GM10248 (cell line): ENCODE results near the gene C7orf25.

Experiments
- CTCF ChIA-PET: fragments of 300-600 bp; sonication (Branson Sonifier 250); formaldehyde crosslinking; extraction: SDS; loops from one replicate; lab custom pipeline; 2021; ENCODE audit warnings: antibody characterized with exemption; lab: Yijun Ruan, JAX
- POLR2A ChIA-PET: fragments of 350-650 bp; sonication (Branson Sonifier 250); formaldehyde crosslinking; extraction: SDS; loops from one replicate; lab custom pipeline; 2020; ENCODE audit warnings: antibody characterized with exemption; lab: Yijun Ruan, JAX
- DNase-seq: peaks from one replicate; pipeline ENCODE4 v3.0.0; 2012; ENCODE audit errors: extremely low spot score
- TF ChIP-seq, protein P1 (sequence below): IDR thresholded peaks from 2 replicates; pipeline ENCODE4 v1.5.1; 2012; ENCODE audit warnings: mild to moderate bottlenecking, low read depth; ENCODE audit errors: extremely low read depth, missing control alignments, control extremely low read depth

C7orf25 gene

DNA sequence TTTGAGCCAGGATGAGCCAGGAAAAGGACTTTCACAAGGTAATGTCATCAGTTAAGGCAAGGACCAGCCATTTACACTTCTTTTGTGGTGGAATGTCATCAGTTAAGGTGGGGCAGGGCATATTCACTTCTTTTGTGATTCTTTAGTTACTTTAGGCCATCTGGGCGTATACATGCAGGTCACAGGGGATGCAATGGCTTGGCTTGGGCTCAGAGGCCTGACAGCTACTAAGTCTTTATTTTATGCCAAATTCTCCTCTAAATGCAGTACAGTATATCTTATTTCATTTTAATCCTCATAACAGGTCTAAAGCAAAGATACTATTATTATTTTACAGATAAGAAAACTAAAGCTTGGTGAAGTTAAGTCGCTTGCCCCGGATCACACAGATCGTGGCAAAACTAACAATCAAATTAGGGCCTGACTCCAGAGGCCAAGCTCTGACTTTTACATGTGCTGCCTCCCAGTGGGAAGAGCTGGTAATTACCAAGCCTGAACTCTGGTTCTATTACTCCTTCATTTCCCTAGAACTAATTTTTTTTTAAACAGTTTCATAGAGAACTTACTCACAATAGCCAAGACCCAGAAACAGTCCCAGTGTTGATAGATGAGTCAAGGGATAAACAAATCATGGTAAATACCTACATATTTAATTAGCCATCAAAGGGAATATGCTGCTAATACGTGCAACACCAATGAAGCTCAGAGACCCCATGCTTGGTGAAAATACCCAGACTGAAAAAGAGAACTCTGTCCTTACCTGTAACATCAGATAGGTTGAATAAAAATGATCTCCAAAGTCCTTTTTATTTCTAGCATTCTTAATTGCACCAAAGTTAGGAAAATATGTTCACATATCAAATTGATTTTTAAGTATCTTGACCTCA lies 35.4 kb downstream of the C7orf25 start:
- peak; percentile 60 for DNase-seq
- ChIA-PET POLR2A (no interaction called here), CTCF (interaction anchor here (0.9 to 5.0 kb wide), 20 partner anchors 9 to 942 kb away, joined by 3 to 48 read pairs (median 5); partner anchors contain the start of gene C7orf25)
- TF ChIP-seq, protein P1, sequence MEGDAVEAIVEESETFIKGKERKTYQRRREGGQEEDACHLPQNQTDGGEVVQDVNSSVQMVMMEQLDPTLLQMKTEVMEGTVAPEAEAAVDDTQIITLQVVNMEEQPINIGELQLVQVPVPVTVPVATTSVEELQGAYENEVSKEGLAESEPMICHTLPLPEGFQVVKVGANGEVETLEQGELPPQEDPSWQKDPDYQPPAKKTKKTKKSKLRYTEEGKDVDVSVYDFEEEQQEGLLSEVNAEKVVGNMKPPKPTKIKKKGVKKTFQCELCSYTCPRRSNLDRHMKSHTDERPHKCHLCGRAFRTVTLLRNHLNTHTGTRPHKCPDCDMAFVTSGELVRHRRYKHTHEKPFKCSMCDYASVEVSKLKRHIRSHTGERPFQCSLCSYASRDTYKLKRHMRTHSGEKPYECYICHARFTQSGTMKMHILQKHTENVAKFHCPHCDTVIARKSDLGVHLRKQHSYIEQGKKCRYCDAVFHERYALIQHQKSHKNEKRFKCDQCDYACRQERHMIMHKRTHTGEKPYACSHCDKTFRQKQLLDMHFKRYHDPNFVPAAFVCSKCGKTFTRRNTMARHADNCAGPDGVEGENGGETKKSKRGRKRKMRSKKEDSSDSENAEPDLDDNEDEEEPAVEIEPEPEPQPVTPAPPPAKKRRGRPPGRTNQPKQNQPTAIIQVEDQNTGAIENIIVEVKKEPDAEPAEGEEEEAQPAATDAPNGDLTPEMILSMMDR = peak; percentile 90

DNA sequence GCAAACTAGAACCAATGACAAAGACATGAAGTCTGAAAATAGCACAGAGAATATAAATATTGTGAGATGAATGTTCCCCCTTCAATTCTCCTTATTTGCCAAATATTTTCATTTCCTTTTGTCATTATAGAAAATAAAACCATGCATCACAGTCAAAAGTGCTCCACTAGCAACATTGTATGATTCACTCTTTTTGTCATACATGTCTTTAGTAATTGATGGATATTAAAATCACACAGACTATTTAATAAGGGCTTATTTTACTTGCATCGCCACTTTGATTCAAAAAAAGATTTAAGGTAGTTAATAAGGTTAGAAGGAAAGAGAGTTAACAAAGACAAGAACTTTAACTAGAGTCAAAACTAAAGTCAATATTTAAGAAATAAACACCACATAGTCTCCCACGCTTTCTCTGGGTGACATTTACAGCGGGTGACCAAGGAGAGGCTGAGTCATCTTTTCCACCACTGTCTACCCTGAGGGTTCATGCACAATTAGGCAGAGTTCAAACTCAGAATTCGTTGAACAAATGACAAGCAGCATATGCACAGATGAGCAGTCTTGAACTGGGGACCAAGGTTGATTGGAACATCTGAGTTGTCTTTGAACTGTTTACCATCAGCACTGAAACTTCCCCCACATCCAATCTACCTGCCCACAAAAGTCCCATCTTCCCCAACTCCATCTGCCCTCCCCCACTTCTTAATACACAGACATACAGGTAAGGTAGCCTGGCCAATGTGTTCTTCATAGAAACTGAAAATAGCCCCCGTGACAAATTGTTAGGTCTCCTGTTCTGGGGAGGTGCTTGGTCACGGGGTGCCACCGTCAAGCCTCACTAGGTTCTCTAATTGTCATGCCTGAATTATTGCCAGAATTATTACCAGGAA lies 42.5 kb downstream of the C7orf25 start:
- CTCF ChIA-PET = interaction anchor here (3.9 kb wide), 1 partner anchor 8 kb away, joined by 18 read pairs; no protein-coding TSS in a partner anchor
- DNase-seq = peak; percentile 70
- TF ChIP-seq, protein P1 = no peak
- POLR2A ChIA-PET = no interaction called here

DNA sequence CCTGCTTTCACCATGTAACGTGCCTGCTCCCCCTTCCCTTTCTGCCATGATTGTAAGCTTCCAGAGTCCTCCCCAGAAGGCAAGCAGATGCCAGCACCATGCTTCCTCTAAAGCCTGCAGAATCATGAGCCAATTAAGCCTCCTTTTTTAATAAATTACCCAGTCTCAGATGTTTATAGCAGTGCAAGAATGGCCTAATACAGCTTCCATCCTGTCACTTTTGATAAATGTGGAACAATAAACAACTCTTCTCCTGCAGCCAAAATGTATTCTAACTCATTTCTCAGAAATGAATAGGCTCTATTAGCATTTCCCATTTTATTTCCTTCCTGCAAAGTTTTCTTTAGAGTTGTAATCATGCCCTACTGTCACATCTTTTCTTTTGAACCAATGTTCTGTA lies 43.4 kb downstream of the C7orf25 start:
- CTCF ChIA-PET = interaction anchor here (3.9 kb wide), 1 partner anchor 9 kb away, joined by 18 read pairs; no protein-coding TSS in a partner anchor
- DNase-seq = no peak
- TF ChIP-seq, protein P1 = no peak
- POLR2A ChIA-PET = no interaction called here
